ENCODE results near the gene TMEFF1. TPM values are rescaled to one million over a fixed set of nuclear protein-coding genes. Genes with fewer than 3 reads are reported as not detected.

The TMEFF1 gene
- total and polyA plus RNA-seq, 4 donors, result 0.01 to 0.77 (median 0.71) TPM; not detected in 1

DNA sequence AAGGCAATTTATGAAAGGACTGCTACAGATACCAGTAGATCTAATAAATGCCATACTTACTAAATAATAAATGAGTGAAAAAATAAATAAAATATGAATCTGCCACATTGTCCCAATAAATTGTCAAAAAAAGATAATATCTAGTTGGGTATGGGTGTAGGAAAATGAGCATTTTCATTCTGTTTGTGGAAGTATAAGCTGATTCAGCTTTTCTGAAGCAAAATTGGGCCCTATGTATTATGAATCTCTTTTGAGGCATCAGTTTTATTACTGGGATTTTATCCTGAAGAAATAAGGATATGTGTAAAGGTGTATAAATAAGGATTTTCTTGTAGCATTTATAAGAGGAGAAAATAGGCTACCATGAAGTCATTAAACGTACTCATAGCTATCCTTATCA, 151.0 kb downstream of the TMEFF1 start:
- no peaks in the 10 kb centered on the region for H3K4me1 ChIP-seq (ENCODE audit: control insufficient read depth in 5 of 5, insufficient read depth in 5 of 5, low read length in 5 of 5)
- no peak overlapping the region for H3K4me3 ChIP-seq
- peaks cover 0 to 4% (median 0%) of the 10 kb centered on the region in 4 donors for H3K9me3 ChIP-seq (ENCODE audit: control insufficient read depth in 4 of 4, insufficient read depth in 3 of 4, low read length in 3 of 4)
- H3K9ac ChIP-seq (ENCODE audit: insufficient read depth in 1 of 2, low read length in 2 of 2), result no peak overlapping the region
- TF ChIP-seq, protein P1, sequence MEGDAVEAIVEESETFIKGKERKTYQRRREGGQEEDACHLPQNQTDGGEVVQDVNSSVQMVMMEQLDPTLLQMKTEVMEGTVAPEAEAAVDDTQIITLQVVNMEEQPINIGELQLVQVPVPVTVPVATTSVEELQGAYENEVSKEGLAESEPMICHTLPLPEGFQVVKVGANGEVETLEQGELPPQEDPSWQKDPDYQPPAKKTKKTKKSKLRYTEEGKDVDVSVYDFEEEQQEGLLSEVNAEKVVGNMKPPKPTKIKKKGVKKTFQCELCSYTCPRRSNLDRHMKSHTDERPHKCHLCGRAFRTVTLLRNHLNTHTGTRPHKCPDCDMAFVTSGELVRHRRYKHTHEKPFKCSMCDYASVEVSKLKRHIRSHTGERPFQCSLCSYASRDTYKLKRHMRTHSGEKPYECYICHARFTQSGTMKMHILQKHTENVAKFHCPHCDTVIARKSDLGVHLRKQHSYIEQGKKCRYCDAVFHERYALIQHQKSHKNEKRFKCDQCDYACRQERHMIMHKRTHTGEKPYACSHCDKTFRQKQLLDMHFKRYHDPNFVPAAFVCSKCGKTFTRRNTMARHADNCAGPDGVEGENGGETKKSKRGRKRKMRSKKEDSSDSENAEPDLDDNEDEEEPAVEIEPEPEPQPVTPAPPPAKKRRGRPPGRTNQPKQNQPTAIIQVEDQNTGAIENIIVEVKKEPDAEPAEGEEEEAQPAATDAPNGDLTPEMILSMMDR (IDR thresholded peaks at IDR 0.05; ENCODE audit: control extremely low read depth, extremely low read depth), result no peak
- H3K27ac ChIP-seq (ENCODE audit: low read depth in 1 of 2, low read length in 1 of 2), result no peak overlapping the region
- WGBS, 2 donors, result 73 to 83% methylated on average over 1 of the region's 1 CpG
- H3K36me3 ChIP-seq (ENCODE audit: control insufficient read depth in 4 of 4, insufficient read depth in 4 of 4, low read length in 4 of 4), result no peaks in the 10 kb centered on the region
- no peaks in the 10 kb centered on the region for H3K27me3 ChIP-seq (ENCODE audit: control insufficient read depth in 3 of 3, insufficient read depth in 3 of 3, low read length in 2 of 3)
- DNase-seq (no peak), ATAC-seq (ENCODE audit: insufficient read depth, low FRiP score) (no peak)

GRCh38 chr9:100626949-100627348, 154.0 kb downstream of the TMEFF1 start:
- WGBS, 2 donors, result 90 to 95% methylated on average over 1 of the region's 1 CpG
- Histone ChIP-seq H3K4me1 (ENCODE audit: control insufficient read depth in 5 of 5, insufficient read depth in 5 of 5, low read length in 5 of 5) (peaks cover 0 to 1% (median 0%) of the 10 kb centered on the region in 5 donors), H3K27me3 (ENCODE audit: control insufficient read depth in 3 of 3, insufficient read depth in 3 of 3, low read length in 2 of 3) (no peaks in the 10 kb centered on the region), H3K9me3 (ENCODE audit: control insufficient read depth in 4 of 4, insufficient read depth in 3 of 4, low read length in 3 of 4) (no peaks in the 10 kb centered on the region), H3K4me3 (no peak overlapping the region), H3K36me3 (ENCODE audit: control insufficient read depth in 4 of 4, insufficient read depth in 4 of 4, low read length in 4 of 4) (no peaks in the 10 kb centered on the region), H3K9ac (ENCODE audit: insufficient read depth in 1 of 2, low read length in 2 of 2) (no peak overlapping the region), H3K27ac (ENCODE audit: low read depth in 1 of 2, low read length in 1 of 2) (no peak overlapping the region)
- DNase-seq, result no peak
- no peak for ATAC-seq (ENCODE audit: insufficient read depth, low FRiP score)
- TF ChIP-seq, protein P1 (IDR thresholded peaks at IDR 0.05; ENCODE audit: control extremely low read depth, extremely low read depth), result no peak

Other genes with a start within 250 kb of the TMEFF1 start
- gene TEX10, start 120.2 kb upstream of the TMEFF1 start, total RNA-seq, result 10 to 100 TPM; 11.2 to 37.4 TPM
- 1 to 10 TPM; 5.1 to 8.0 TPM for gene TEX10, start 120.2 kb upstream of the TMEFF1 start, polyA plus RNA-seq
- 10 to 100 TPM; 17.9 to 23.8 TPM for gene MSANTD3, start 46.0 kb upstream of the TMEFF1 start, total RNA-seq
- gene MSANTD3, start 46.0 kb upstream of the TMEFF1 start, polyA plus RNA-seq, result 10 to 100 TPM; 17.5 to 17.8 TPM
- gene CAVIN4, start 104.9 kb downstream of the TMEFF1 start, total RNA-seq, result 1 to 10 TPM in 1 of 2 donors, under 1 TPM in 1; 0.64 to 1.3 TPM
- under 1 TPM; 0.22 to 0.31 TPM for gene CAVIN4, start 104.9 kb downstream of the TMEFF1 start, polyA plus RNA-seq